ENCODE measurements around the gene DDX31.
"Not testable (repeated sequence)": the region's sequence is repeated elsewhere in the genome, so short reads cannot be mapped to it uniquely, and the experiment has no call there.

The DDX31 gene

DNA sequence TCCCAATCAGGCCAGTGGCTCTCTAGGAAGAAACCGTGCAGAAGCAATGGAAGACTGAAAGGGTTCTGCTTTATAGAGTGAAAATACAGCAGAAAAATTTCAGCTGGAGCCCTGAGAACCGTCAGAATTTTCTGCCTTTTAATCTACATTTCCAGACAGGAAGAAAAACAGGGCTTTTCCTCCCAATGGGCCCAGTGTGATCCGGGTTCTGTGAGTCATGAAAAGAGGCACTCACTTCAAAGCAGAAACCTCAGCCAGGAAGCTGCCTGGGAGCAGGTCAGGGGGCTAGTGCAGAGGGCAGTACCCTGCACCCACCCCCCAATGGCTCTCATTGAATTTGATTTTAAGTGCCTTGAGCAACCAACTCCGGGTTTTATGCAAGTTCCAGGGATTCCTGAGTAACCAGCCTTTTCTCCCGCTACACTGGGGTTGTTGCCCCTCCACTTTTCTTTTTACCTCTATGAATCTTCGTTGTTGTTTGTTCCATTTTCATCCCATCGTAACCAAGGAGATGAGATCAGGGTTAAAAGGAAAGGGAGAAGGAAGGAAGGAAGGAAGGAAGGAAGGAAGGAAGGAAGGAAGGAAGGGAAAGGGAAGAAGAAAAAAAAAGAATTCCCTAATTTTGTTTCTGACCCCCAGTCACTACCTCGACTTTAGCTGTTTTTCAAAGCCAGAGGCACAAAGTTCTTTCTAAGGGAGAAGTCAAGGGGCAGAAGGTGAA lies 86.0 kb downstream of the DDX31 start:
- in situ Hi-C loops (cut with MboI; ENCODE audit: low sequenced_read_pairs), result no loop called here

DNA sequence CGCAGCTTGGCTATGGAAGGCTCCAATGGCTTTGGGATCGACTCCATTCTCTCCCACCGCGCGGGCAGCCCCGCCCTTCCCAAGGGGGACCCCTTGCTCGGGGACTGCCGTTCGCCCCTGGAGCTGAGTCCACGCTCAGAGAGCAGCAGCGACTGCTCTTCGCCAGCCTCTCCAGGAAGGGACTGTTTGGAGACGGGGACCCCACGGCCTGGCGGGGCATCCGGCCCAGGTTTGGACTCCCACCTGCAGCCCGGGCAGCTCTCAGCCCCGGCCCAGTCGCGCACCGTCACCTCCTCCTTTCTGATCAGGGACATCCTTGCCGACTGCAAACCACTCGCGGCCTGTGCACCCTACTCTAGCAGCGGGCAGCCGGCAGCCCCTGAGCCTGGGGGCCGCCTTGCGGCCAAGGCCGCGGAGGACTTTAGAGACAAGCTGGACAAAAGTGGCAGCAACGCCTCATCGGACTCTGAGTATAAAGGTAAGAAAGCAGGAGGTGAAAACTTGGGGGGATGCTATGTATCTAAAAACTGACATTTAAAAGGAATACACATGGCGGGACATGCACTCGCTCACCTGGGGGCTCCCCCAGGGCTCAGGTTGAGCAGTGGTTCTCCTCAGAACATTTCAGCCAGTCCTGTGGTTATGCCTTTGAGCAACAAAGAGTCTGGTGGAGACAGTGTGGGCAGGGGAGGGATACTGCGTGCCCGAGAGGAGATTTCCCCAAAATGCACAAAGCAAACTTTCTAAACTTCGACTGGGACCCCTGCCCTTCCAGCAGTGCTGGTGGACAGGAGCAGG lies 86.8 kb downstream of the DDX31 start:
- in situ Hi-C loops (cut with MboI; ENCODE audit: low sequenced_read_pairs), result no loop called here

DNA sequence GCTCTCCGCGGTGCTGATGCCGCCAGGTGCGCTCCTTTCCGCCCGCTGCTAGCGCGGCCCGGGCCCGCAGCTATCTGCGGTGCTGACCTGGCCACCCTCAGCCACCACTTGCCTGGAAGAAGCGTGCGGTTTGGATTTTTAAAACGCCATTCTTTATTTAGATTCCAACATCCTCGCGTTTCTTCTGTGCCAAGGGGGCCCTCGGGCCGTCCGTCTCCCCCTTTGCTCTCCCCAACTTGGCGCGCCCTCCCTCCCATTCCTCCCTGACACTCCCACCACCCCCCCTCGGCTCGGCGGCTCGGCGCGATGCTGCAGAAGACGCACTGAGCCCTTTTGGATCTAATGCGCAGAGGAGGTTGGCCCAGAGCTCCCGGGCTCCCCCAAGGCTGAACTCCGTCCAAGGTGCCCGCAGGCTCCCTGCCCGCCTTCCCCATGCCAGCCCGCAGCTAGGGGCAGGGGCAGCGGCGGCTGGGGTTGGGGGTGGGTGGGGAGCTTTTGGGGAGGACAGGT lies 87.5 kb downstream of the DDX31 start, which contains the start of gene BARHL1:
Gene BARHL1 (plus strand): TSS at position 331 of the 510 bp plus-strand sequence. CDS start 192 bp downstream, outside the sequence.
- in situ Hi-C loops (cut with MboI; ENCODE audit: low sequenced_read_pairs), result no loop called here

DNA sequence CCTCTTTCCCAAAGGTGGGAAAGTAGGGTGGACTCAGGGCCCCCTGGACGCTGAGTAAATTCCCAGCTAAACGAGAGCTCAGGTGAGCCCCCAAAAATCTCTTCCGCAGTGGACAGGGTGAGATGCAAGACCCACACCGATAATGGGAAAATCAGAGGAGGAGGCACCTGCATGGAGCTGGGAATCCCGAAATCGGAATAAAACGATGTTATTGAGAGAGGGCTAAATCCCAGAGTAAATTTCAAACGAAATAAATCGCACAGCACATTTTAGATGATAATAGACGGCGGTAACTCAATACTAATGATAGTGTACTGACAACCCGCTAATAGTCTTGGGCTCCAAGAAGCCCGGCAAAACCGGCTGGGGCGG lies 90.4 kb downstream of the DDX31 start:
- in situ Hi-C loops (cut with MboI; ENCODE audit: low sequenced_read_pairs), result no loop called here

DNA sequence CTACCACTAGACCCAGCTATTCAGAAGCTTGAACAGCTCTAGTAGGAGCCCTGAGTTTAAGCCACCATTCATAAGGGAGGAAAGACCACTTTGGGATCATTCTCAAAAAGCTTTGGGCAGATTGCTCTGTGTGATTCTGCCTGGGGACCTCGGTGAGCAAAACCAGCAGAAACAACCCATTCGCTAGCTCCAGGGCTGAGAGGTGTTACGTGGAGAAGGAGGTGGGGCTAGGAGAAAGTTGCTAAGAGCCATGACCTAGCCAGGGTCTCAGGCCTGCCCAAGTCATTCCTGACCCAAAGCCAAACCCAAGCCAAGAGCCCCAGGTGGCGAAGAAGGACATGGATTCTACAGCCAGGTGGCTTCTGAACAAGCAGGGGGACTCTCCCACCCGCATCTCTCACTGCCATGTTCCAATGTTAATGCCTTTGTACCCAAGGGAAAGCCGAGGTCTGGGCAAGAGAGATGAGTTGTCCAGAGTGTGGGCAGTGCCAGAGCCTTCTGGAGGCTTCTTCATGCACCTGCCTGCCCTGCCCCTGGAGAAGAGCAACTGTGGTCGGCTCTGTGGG lies 91.3 kb downstream of the DDX31 start:
- in situ Hi-C loops (cut with MboI; ENCODE audit: low sequenced_read_pairs), result no loop called here

- in situ Hi-C loops (cut with MboI; ENCODE audit: low sequenced_read_pairs), result no loop called here
Measured at GRCh38 chr9:132577119-132577518, 92.7 kb downstream of the DDX31 start.

DNA sequence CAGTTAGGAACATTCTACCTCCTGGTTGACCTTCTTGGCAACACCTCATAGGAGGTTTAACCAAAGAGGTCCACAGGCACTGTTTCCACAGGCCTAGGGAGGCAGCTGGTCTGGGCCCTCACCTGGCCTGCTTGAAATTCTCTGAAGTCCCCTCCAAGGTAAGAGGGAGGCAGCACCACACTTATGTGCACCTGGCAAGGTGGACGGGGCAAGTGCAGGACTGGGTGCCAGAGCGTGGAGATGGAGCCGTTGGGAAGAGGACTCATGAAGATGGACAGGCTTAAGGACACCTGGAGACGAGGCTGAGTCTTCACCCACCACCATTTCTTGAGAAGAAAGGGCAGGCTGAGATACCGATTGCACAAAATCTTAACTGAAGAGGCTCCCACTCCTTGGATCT lies 94.0 kb downstream of the DDX31 start:
- in situ Hi-C loops (cut with MboI; ENCODE audit: low sequenced_read_pairs), result no loop called here

DNA sequence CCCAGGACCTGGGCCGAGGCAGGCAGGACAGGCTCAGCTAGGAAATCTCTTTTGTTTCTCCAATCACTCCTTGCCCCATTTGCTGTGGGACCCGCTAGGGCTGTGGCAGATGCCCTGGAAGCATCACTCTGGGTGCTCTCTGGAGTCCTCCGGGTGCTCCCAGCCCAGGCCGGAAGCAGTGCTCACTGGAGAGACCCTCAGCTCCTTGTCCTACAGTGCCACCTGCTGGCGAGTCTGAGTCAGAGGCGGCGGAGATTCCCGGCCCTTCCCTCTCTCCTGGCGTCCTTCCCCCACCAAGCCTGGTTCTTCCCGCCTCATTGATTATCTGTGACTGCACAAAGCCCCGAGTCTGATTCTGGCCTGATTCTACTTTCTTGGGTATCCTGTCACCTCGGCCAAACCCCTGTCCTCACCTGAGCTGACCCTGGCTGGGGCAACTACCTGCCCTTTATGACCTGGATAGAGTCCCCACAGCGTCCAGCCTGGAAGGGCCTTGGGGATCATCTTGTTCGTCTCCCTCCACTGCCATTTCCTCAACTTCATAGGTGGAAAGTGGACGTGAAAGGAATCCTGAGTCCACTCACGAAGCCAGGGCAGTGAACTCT lies 94.7 kb downstream of the DDX31 start:
- in situ Hi-C loops (cut with MboI; ENCODE audit: low sequenced_read_pairs), result no loop called here

DNA sequence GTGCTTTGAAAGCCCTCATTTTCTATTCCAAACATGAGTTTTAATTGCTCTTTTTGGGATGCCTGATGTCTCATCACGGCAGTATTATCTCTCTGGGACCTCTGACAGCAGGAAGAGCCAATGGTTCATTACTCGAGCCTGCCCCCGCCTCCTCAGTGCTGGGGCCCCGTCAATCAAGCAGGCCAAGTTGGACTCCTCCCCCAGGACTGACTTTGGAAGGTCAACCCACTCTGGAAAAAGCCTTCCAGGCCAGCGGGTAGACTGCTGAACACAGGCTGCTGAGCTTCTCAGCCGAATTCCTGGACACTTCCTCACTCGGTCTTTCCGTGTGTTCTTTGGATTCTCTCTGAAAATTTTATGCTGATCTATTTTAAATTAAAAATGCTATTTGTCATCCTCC lies 96.9 kb downstream of the DDX31 start:
- in situ Hi-C loops (cut with MboI; ENCODE audit: low sequenced_read_pairs), result no loop called here

- in situ Hi-C loops (cut with MboI; ENCODE audit: low sequenced_read_pairs), result no loop called here
Measured at GRCh38 chr9:132571806-132572600, 97.8 kb downstream of the DDX31 start.

GRCh38 chr9:132568787-132569186 lies 101.0 kb downstream of the DDX31 start:
- in situ Hi-C loops (cut with MboI; ENCODE audit: low sequenced_read_pairs), result not testable (repeated sequence)

GRCh38 chr9:132564526-132564925 lies 105.3 kb downstream of the DDX31 start:
- in situ Hi-C loops (cut with MboI; ENCODE audit: low sequenced_read_pairs), result no loop called here

DNA sequence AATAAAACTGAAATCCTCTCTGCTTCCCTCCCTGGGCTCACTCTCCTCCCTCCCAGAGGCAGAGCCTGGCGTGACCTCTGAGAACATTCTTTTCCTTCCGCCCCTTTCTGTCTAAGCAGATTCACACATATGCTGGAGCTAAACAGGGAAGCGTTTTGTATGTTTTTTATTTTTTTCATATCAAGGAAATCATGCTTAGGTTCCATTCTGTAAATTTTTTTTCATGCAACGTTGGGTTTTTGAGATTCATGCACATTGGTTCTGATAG lies 107.5 kb downstream of the DDX31 start:
- in situ Hi-C loops (cut with MboI; ENCODE audit: low sequenced_read_pairs), result no loop called here

GRCh38 chr9:132560616-132561202 lies 109.1 kb downstream of the DDX31 start:
- in situ Hi-C loops (cut with MboI; ENCODE audit: low sequenced_read_pairs), result no loop called here

- in situ Hi-C loops (cut with MboI; ENCODE audit: low sequenced_read_pairs), result no loop called here
Measured at GRCh38 chr9:132559711-132560110, 110.1 kb downstream of the DDX31 start.

- in situ Hi-C loops (cut with MboI; ENCODE audit: low sequenced_read_pairs), result no loop called here
Measured at GRCh38 chr9:132557159-132557558, 112.6 kb downstream of the DDX31 start.

- in situ Hi-C loops (cut with MboI; ENCODE audit: low sequenced_read_pairs), result no loop called here
Measured at GRCh38 chr9:132556714-132557113, 113.1 kb downstream of the DDX31 start.

GRCh38 chr9:132556235-132556634 lies 113.5 kb downstream of the DDX31 start:
- in situ Hi-C loops (cut with MboI; ENCODE audit: low sequenced_read_pairs), result no loop called here

DNA sequence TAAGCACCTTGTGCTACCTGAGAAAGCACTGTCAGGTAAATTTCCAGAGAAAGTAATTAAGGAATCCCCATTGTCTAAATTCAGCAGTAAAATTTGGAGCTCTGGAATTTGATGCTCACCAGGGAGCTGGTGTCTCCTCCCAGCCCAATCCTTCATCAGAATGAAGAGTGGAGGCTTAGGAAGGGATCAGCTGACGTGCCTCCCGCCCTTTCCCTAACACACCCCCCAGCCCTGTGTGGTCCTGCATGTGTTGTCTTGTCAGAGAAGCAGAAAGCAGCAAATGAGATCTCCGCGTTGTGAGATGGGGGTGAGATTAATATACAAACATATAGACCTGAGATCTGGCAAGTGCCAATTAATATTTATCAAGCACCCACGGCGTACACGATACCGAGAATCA lies 114.3 kb downstream of the DDX31 start:
- in situ Hi-C loops (cut with MboI; ENCODE audit: low sequenced_read_pairs), result no loop called here

GRCh38 chr9:132554755-132555154 lies 115.0 kb downstream of the DDX31 start:
- in situ Hi-C loops (cut with MboI; ENCODE audit: low sequenced_read_pairs), result no loop called here

Data from HL-60/S4 treated with phorbol 12-myristate 13-acetate at 8.2 ng/mL for 4 days and 3 days (cell line).